Type B pancreatic cell (in vitro differentiated cells): Measurements from ENCODE around the gene CSF1R. TPM values are rescaled to one million over a fixed set of nuclear protein-coding genes. Genes with fewer than 3 reads are reported as not detected.

Experiments
- DNase-seq: peaks from one replicate; pipeline ENCODE4 v3.0.0; 2021; ENCODE audit warnings: mixed read lengths; ENCODE audit not compliant: unreplicated experiment; ENCODE audit errors: extremely low spot score
- H3K27ac Mint-ChIP-seq: 2 replicates; pipeline ENCODE4 v1.8.0; 2021; ENCODE audit warnings: mild to moderate bottlenecking, mixed read lengths
- H3K27me3 Mint-ChIP-seq: 2 replicates; pipeline ENCODE4 v1.8.0; 2021; ENCODE audit warnings: mixed read lengths
- H3K36me3 Mint-ChIP-seq: 2 replicates; pipeline ENCODE4 v1.8.0; 2021; ENCODE audit warnings: mixed read lengths
- H3K4me1 Mint-ChIP-seq: one replicate; pipeline ENCODE4 v1.8.0; 2021; ENCODE audit warnings: mixed read lengths; ENCODE audit not compliant: unreplicated experiment
- H3K4me3 Mint-ChIP-seq: 2 replicates; pipeline ENCODE4 v1.8.0; 2021; ENCODE audit warnings: mild to moderate bottlenecking, mixed read lengths
- H3K9me3 Mint-ChIP-seq: 2 replicates; pipeline ENCODE4 v1.8.0; 2021; ENCODE audit warnings: mixed read lengths
- CTCF ChIP-seq: fragments of 200-600 bp; sonication (generic); conservative IDR thresholded peaks from 2 replicates; pipeline ENCODE4 v1.5.0; 2021; ENCODE audit warnings: antibody characterized with exemption, mild to moderate bottlenecking
- total RNA-seq: library from RNA; stranded (reverse); gene quantifications from 2 replicates; pipeline ENCODE4 v1.2.1, GENCODE V29; 2021; ENCODE audit warnings: low replicate concordance

CSF1R gene
- total RNA-seq, 1 donor from 2014 or later, result 4.0 TPM

- DNase-seq, result no peak
- TF ChIP-seq CTCF, result no peak
- no peak overlapping the region for H3K27ac Mint-ChIP-seq
- H3K27me3 Mint-ChIP-seq, result peaks cover 2% of the 10 kb centered on the region
- H3K9me3 Mint-ChIP-seq, result no peaks in the 10 kb centered on the region
- H3K4me3 Mint-ChIP-seq, result no peak overlapping the region
- no peaks in the 10 kb centered on the region for H3K36me3 Mint-ChIP-seq
- H3K4me1 Mint-ChIP-seq, result no peaks in the 10 kb centered on the region
Observed at GRCh38 chr5:150064681-150065220, 21.6 kb downstream of the CSF1R start.

GRCh38 chr5:150063638-150064037 lies 22.7 kb downstream of the CSF1R start:
- Mint-ChIP-seq H3K9me3 (no peaks in the 10 kb centered on the region), H3K36me3 (no peaks in the 10 kb centered on the region), H3K27ac (no peak overlapping the region), H3K4me3 (no peak overlapping the region), H3K27me3 (peaks cover 2% of the 10 kb centered on the region), H3K4me1 (no peaks in the 10 kb centered on the region)
- no peak for DNase-seq
- TF ChIP-seq CTCF, result no peak

GRCh38 chr5:150062216-150062922 lies 24.0 kb downstream of the CSF1R start:
- no peak for DNase-seq
- Mint-ChIP-seq H3K4me1 (peaks cover 7% of the 10 kb centered on the region), H3K4me3 (no peak overlapping the region), H3K36me3 (no peaks in the 10 kb centered on the region), H3K27me3 (peaks cover 2% of the 10 kb centered on the region), H3K9me3 (no peaks in the 10 kb centered on the region), H3K27ac (no peak overlapping the region)
- no peak for TF ChIP-seq CTCF

GRCh38 chr5:150061538-150061995 lies 24.8 kb downstream of the CSF1R start:
- H3K27me3 Mint-ChIP-seq, result peaks cover 2% of the 10 kb centered on the region
- no peak for TF ChIP-seq CTCF
- H3K4me3 Mint-ChIP-seq, result no peak overlapping the region
- H3K4me1 Mint-ChIP-seq, result peaks cover 7% of the 10 kb centered on the region
- H3K36me3 Mint-ChIP-seq, result peaks cover 2% of the 10 kb centered on the region
- no peak for DNase-seq
- no peak overlapping the region for H3K27ac Mint-ChIP-seq
- H3K9me3 Mint-ChIP-seq, result no peaks in the 10 kb centered on the region

GRCh38 chr5:150060471-150060870 lies 25.9 kb downstream of the CSF1R start:
- H3K36me3 Mint-ChIP-seq, result peaks cover 5% of the 10 kb centered on the region
- TF ChIP-seq CTCF, result no peak
- no peak for DNase-seq
- H3K4me3 Mint-ChIP-seq, result no peak overlapping the region
- H3K4me1 Mint-ChIP-seq, result peaks cover 7% of the 10 kb centered on the region
- no peak overlapping the region for H3K27ac Mint-ChIP-seq
- H3K27me3 Mint-ChIP-seq, result peaks cover 2% of the 10 kb centered on the region
- H3K9me3 Mint-ChIP-seq, result no peaks in the 10 kb centered on the region
